ENCODE results near the gene CCDC149. TPM values are rescaled to one million over a fixed set of nuclear protein-coding genes. Genes with fewer than 3 reads are reported as not detected.
"Not testable (repeated sequence)": the region's sequence is repeated elsewhere in the genome, so short reads cannot be mapped to it uniquely, and the experiment has no call there.

The CCDC149 gene
- total RNA-seq, 1 donor from 2014 or later = 11.4 TPM

GRCh38 chr4:24915121-24915922 is 2.5 kb upstream of the CCDC149 start:
- DNase-seq = no peak

- no peak for DNase-seq
These were observed 1.6 kb upstream of the CCDC149 start for GRCh38 chr4:24914460-24914859.

- no peak for DNase-seq
These were observed 260 bp upstream of the CCDC149 start for GRCh38 chr4:24913119-24913485.

GRCh38 chr4:24910499-24910898 is 2.3 kb downstream of the CCDC149 start:
- DNase-seq = no peak

- not testable (repeated sequence) for DNase-seq
These were observed 3.2 kb downstream of the CCDC149 start for GRCh38 chr4:24909606-24910005.

GRCh38 chr4:24897639-24898038 is 15.2 kb downstream of the CCDC149 start:
- no peak for DNase-seq

GRCh38 chr4:24896977-24897376 is 15.9 kb downstream of the CCDC149 start:
- no peak for DNase-seq

- DNase-seq = no peak
These were observed 16.8 kb downstream of the CCDC149 start for GRCh38 chr4:24896056-24896455.

GRCh38 chr4:24895461-24895860 is 17.4 kb downstream of the CCDC149 start:
- no peak for DNase-seq

- DNase-seq = no peak
These were observed 18.0 kb downstream of the CCDC149 start for GRCh38 chr4:24894846-24895245.

GRCh38 chr4:24894243-24894642 is 18.6 kb downstream of the CCDC149 start:
- no peak for DNase-seq

GRCh38 chr4:24892778-24893177 is 20.1 kb downstream of the CCDC149 start:
- DNase-seq = no peak

GRCh38 chr4:24892278-24892677 is 20.6 kb downstream of the CCDC149 start:
- DNase-seq = no peak

- no peak for DNase-seq
These were observed 22.2 kb downstream of the CCDC149 start for GRCh38 chr4:24890561-24891126.

- no peak for DNase-seq
These were observed 22.9 kb downstream of the CCDC149 start for GRCh38 chr4:24889991-24890390.

- no peak for DNase-seq
These were observed 24.1 kb downstream of the CCDC149 start for GRCh38 chr4:24888475-24889344.

- DNase-seq = no peak
These were observed 24.9 kb downstream of the CCDC149 start for GRCh38 chr4:24887881-24888430.

- DNase-seq = no peak
These were observed 26.2 kb downstream of the CCDC149 start for GRCh38 chr4:24886596-24886995.

GRCh38 chr4:24885342-24885741 is 27.5 kb downstream of the CCDC149 start:
- no peak for DNase-seq

- no peak for DNase-seq
These were observed 27.9 kb downstream of the CCDC149 start for GRCh38 chr4:24884902-24885301.

GRCh38 chr4:24881508-24882196 is 31.2 kb downstream of the CCDC149 start:
- no peak for DNase-seq

GRCh38 chr4:24880186-24880585 is 32.7 kb downstream of the CCDC149 start:
- no peak for DNase-seq
